Anterior cingulate cortex (tissue), 58 donors: Measurements from ENCODE around the gene PTX3.

Source experiments
- DNase-seq, 58 donors: peaks; one replicate each; lab custom pipeline; 2025; lab: John Stamatoyannopoulos, UW

PTX3 gene

GRCh38 chr3:157469561-157470294 is 33.1 kb downstream of the PTX3 start:
- no peak for DNase-seq

GRCh38 chr3:157471064-157471463 is 34.4 kb downstream of the PTX3 start:
- no peak for DNase-seq

- DNase-seq = no peak
These were observed 36.0 kb downstream of the PTX3 start for GRCh38 chr3:157472648-157473047.

- no peak for DNase-seq
These were observed 39.3 kb downstream of the PTX3 start for GRCh38 chr3:157475921-157476414.

GRCh38 chr3:157477441-157477840 is 40.8 kb downstream of the PTX3 start:
- DNase-seq = no peak

- no peak for DNase-seq
These were observed 43.0 kb downstream of the PTX3 start for GRCh38 chr3:157479464-157480243.

DNA sequence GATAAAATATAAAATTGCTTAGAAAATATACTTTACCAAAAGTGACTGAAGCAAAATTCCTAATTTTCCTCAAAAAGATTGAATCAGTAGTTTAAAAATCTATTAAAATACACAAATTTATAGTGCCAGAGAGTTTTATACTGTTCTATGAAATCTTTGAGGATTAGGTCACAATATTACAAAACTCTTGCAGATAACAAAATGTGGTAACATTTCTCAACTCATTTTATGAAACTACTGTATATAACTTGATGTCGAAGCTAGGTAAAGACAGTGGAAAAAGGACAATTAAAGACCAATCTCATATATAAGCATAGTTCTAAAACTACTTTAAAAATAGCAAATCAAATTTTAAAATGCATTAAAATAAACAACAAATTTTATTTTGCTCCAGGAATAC is 50.7 kb downstream of the PTX3 start:
- DNase-seq = no peak

DNA sequence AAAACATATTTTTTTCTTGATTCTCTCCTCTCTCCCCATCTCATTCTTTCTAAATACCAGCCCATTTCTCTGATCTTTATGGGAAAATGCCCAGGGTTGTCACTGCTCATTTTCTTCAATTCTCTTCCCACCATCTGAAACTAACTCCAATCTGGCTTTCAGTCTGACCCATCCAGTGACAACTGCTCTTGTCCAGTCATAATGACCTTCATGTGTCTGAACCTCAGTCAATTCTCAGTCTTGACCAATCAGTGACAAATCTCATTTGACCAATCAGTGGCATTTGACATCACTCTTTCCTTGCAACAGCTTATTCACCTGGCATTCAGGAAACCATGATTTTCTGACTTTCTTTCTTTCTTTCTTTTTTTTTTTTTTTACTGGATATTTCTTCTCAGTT is 51.5 kb downstream of the PTX3 start:
- no peak for DNase-seq

GRCh38 chr3:157491136-157491535 is 54.5 kb downstream of the PTX3 start:
- DNase-seq = no peak
